NCI-H526 (cell line): ENCODE data around the gene GPR15.
"Not testable (repeated sequence)": the region's sequence is repeated elsewhere in the genome, so short reads cannot be mapped to it uniquely, and the experiment has no call there.

Source experiments
- DNase-seq, 2 experiments: peaks; one replicate each; lab custom pipeline; 2025; lab: John Stamatoyannopoulos, UW

GPR15 gene

DNA sequence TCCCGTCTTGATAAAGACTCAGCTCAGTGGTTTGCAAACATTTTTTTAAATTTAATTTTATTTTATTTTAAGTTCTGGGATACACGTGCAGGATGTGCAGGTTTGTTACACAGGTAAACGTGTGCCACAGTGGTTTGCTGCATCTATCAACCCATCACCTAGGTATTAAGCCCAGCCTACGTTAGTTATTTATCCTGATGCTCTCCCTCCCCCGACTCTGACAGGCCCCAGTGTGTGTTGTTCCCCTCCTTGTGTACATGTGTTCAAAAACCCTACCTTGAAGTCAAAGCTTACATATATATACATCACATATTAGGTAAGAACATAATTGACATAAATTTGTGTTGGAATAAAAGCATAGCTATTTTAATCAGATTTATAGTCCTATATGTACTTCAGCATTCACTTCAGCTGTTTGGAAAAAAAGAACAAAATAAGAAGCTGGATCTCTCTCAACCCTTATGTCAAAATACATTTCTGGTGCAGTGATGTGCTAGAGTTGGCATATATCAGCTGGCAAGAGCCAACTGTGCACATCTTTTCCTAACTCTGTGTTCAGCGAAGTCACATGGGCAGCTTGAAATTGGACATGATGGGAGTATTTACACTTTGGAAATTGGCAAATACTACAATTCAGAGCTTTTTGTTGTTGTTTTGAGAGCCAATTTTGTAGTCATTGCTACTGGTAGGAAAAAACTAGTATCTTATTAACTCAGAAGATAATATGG lies 26.5 kb downstream of the GPR15 start:
- no peak for DNase-seq

DNA sequence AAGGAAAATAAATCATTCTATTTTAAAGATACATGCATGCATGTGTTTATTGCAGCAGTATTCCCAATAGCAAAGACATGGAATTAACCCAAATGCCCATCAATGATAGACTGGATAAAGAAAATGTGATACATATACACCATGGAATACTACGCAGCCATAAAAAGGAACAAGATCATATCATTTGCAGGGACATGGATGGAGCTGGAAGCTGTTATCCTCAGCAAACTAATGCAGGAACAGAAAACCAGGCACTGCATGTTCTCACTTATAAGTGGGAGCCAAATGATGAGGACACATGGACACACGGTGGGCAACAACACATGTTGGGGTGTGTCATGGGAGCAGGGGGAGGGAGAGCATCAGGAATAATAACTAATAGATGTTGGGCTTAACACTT lies 28.0 kb downstream of the GPR15 start:
- not testable (repeated sequence) for DNase-seq

DNA sequence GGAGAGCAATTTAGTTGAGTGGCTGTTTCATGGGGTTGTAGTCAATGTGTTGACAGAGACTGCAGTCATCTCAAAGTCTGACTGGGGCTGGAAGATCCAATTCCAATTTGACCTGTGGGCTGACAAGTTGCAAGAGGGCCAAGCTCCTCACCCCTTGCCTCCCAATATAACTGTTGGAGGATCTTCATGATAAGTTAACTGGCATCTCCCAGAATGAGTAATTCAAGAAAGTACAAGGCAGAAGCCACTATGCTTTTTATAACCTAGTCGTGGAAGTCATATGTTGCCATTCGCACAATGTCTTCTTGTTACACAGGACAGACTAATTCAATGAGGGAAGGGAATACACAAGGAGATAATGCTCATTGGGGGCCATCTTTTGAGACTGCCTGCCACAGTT lies 29.1 kb downstream of the GPR15 start:
- no peak for DNase-seq

DNA sequence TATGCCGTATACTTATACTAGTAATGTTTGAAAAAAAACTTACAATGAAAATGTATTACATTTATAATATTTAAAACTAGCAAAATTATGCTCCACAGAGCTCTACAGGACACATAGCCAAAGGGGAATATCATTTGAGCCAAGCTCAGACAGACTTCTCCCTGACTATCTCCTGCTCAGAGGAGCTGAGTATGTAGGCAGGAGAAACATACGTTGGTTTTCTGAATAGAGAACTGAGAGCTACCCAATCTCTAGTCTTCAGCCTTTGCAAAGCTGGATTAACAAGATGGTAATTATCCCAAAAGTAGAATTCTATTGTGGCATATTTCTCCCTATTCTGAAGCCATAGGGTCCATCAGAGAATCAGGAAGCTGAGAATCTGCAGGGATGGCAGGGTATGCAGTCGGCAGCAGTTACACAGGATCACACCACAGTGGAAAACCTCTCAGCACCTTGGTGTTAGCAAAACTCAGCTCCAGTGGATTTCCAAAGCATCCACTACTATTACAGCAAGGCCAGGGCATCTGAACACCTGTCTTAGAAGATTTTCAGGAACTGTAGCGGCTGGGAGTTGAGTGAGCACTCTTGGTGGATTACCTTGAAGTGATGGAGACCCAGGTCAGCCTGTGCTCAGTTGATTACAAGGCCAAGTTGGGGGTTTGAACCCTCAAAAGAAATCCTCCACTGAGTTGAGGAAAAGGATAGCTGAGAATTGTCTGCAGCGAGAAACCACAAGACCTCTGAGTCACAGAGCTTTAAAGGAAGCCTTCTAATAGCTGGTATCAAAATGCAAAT lies 30.1 kb downstream of the GPR15 start:
- DNase-seq, result no peak

DNA sequence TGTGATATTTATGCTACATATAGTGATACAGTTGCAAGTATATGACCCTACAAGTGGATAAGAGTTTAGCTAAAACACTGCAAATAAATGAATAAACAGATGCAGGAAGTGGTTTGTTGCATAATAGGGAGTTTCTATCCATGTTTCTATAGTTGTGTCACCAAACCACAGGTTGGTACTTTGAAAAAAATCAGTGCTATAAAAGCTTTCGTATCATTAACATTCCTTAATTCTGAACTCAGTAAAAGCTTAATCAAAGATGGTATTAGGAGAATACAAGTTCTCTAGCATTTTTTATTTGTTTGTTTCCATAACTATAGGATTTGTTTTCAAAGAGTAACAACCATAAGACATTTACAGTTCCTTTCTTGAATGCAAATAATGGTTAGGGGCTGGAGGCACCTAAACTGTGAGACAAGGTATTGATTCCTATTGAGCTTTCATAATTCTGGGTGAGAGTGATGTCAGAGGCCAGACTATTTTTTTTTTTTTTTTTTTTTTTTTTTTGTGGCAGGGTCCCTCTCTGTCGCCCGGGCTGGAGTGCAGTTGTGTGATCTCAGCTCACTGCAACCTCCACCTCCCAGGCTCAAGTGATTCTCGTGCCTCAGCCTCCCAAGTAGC lies 32.0 kb downstream of the GPR15 start:
- no peak for DNase-seq

DNA sequence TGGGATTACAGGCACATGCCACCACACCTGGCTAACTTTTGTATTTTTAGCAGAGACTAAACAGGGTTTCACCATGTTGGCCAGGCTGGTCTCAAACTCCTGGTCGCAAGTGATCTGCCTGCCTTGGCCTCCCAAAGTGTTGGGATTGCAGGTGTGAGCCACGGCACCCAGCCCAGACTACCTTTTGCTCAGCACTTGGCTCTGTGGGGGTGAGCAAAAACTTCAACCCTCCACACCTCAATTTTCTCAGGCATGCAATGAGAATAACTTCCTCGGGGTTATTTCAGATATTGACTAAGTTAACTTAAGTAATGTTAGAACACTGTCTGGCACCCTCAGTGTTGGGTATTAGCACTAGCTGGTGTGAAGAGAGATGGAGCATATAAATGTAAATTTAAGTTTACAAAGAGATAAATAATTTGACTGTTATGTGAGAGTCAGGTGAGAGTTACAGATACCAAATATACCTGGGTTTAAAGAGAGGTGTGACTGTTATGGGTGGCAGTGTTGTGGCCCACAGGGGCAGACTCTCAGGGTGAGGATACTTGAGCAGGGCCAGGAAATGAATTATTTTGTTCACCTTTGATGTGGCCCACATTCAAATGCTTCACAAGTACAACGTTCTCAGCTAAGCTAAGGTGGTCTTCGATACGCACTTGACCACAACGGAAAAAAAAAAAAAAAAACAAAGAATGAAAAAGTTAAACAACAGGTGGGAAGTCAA lies 32.7 kb downstream of the GPR15 start:
- no peak for DNase-seq

DNA sequence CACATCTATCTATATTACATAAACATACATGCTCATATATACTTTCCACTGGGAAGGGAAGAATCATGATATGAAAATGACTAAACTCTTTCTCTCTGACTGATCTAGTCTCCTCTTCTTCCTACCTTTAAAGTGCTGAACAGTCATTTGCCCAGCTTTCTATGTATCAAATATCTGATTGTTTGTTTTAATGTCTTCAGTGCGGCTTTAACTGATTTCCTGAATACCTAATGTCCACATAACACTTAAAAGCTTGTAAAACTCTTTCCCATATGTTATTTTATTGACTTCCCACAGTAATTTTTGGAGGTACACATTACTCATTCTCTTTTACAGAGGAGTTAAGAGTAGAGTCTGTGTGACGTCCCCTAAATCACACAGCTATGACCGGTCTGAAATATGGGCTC lies 33.5 kb downstream of the GPR15 start:
- DNase-seq, result no peak

DNA sequence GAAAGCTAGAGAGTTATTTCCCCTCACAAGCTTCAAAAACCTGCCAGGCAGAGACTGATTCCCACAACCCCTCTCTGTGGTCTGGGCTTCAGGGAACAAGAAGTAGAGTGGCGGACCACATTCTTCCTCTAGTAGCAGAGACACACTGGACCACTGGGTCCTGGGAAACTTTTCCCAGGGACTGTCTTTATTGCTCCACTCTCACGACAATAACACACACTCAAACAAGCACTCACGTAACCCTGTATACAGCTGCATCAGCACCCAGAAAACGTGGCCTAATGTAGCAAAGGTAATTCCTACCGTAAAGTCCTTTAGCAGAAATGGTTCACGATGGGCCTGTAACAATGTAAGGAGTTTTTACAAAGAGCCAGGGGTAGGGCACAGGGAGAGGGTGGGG lies 34.1 kb downstream of the GPR15 start:
- DNase-seq, result no peak

DNA sequence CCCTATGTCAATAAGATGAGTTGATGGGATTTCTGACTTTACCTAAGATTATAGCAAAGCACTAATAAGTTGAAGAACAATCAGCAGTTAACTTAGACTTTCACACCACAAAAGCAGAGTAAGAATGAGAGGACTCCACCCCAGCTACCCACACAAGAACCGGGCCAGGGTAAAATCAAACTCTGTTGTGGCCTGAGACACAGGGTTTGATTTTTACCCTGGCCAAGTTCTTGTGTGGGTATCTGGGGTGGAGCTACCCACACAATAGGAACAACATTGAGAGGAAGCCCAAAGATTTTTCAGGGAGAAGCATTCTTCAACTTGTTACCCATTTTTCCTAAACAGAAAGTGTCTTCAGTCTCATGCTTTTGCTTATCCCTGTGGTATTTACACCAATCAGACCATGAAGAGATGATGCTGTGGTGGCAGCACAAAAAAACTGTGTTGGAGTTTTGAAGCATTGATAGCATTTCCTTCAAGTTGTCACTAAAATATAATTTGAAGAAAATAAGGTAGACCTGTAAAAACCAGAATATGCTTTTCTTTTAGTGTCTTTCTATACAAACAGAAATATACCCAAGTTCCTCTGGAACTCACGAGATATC lies 36.0 kb downstream of the GPR15 start:
- no peak for DNase-seq

DNA sequence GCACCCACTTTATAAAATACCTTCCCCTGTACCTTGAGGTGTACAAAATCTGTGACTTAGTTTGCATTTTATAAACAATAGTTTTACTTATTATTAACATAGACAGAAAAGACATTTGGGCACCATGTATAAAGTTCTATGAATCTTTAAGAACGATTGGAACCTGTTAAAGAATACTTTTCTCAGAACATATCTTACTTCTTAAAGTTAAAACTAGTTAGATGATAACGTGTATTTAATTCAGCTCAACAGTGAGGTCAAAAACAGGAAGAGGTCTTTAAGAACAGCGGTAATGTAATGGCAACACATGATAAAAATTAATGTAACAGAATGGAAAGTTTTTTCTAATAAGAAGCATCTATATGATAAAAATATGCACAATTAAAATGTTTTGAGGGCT lies 36.6 kb downstream of the GPR15 start:
- DNase-seq, result no peak

DNA sequence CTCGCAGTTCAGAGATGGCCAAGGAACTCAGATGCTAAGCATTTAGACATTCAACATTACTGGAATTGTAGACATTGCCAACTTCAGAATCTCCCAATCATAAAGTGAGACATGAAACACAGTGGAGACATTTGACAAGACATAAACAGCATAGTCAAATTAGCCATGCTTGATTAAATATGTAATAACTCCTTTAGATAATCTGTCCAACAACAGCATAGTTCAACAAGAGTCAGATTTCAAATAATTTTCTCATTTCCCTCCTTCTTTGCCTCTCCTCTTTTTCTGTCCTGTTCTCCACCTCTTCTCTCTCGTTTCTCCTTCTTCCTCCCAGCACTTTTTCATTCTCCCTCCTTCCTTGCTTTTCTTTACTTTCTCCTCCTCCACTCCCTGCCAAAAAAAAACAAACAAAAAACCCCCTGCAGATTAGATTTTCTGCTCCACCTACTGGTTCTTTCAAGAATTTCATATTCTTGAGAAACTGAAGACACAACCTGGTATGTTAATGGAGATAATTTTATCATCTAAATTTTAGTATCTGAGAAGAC lies 41.5 kb downstream of the GPR15 start:
- DNase-seq, result no peak

DNA sequence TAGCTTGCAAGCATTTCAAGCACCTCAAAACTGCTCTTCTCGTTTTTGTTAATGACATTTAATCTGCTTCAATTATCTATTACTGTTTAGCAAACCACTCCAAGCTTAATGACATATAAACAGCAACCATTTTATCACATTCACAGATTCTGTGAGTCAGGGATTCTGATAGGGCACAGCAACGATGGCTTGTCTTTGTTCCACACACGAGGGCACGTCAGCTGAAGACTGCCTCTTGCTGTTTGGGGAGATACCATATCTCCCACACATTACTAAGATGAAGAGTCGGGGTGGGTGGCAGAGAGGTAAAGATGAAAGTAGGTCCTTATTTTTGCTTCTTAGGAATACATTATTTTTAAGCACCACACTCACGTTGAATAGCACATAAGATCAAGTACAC lies 42.4 kb downstream of the GPR15 start:
- DNase-seq, result no peak

DNA sequence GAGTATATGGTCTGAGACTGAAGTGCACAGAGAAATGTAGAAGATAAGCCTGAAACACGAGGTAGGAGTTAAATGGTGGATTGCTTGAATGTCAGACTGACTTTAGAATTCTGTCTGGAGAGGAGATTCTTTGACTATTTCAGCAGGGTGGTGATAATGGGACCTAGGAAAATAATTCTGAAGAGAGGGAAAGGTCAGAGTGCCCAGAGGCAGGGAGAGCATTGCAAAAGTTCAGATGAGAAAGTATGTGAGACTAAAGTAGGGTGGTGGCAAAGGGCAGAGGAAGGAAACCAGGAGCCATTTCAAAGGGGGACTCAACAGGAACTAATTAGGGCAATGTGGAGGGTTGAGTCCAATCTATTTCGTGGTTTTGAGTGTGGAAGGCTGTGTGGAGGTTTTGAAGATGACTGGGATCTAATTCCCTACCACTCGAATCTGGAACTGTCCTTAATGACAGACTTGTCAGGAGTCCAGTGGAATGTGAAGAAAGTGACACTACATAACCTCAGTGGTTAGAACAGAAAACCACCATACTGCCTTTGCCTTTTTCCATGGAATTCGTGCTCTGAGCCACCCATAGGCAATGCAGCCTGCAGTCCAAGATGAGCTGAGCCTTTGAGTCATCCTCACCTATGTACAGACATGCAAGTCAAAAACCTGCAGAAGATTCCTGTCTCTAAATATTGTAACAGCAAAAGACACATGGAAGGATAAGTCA lies 45.6 kb downstream of the GPR15 start:
- no peak for DNase-seq

DNA sequence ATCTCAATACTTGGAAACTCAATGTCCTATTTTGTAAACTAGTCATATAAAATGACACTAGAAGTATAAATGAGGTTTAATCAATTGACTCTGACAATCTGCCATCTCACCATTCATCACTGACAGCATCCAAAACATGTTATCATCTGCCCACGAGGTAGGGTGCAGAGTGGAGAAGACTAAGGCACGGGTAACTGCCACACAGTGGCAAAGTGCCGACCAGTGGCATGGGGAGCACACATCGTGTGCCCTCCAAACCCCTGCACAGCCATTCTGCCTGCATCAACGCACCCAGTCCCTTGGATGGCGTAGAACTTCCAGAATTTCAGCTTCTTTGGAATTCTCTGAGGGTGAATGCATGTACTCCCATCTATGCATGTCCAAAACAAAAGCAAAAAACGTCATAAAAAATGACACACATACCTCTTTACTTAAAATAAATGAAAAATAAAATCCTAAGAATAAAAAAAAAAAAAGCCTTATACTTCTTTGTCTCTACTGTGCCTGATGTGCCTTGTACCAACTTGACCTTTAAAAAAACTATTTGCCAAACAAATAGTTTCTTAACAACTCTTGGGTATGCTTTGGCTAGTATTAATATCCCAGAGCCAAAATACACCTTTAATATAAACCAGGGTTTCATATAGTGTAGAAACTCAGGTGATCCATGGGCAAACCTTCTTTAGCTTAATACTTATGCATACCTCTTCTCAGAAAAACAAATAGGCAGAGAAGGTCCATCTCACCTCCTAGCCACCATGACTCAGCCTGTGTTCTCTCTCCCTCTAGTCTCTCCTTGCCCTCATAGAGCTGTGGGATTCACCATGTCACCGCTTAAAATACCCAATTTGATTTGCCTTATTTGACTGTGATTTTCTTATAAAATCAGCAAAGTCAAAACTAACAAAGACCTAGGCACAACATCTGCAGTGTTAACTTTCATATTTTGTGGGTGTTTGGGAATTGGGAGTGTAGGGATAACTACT lies 48.9 kb downstream of the GPR15 start:
- no peak for DNase-seq

DNA sequence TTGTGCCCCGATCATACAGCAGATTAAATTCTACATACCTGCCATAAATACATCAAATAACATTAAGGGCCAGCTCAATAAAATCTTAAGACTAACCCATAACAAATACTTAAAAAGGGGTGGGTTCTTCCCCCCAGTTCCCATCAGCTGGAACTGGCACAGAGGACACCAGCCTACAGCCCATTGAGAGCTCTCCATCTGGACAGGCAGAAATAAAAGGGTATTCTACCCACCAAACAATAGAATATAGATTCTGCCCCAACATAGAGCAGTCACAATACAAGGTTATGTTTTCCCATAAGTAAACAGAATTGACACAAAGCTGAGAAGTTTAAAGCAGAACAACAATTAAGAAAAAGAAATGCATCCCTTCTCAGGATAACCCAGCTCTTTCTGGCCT lies 49.7 kb downstream of the GPR15 start:
- DNase-seq, result no peak

DNA sequence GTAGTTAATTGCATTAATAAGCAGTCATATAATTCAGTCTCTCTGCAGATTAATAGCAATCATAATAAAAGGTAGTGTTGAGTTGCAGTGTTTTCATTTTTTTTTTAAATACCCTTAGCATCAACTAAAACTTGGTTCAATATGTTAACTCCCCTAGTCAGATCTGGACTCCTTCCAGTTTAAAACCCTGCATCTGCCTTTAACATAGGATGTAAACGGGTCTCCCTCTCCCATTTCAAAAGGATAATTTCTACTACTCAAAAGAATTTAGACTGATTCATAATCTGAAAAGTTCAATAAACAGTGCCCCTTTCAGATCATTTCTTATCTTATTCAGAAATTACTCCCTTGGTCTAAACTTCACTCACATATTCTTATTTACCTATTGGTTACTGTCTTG lies 50.3 kb downstream of the GPR15 start:
- DNase-seq, result no peak

DNA sequence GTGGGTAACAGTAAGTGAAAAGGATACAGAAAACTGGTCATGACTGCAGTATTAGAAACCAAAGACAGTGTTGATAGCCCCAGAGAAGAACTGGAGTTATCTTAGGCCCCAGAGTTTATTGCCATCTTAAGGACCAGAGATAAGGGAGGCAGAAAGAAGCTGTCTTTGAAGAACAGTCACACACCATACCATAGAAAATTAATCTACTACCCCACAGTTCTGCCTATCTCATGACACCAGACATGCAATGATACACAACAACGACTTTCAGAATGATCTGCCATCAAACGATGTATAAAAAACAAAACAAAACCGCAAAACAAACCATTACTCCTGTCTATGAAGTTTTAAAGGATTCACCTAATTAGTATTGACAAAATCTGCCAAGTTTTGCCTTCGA lies 52.0 kb downstream of the GPR15 start:
- DNase-seq, result no peak
